ENCODE results near the gene DGKB. TPM values are rescaled to one million over a fixed set of nuclear protein-coding genes. Genes with fewer than 3 reads are reported as not detected.

DGKB gene
- polyA plus RNA-seq, 1 donor (not counting 4 experiments of a cell fraction or from before 2014, with no cell fraction given) = 0.01 TPM

DNA sequence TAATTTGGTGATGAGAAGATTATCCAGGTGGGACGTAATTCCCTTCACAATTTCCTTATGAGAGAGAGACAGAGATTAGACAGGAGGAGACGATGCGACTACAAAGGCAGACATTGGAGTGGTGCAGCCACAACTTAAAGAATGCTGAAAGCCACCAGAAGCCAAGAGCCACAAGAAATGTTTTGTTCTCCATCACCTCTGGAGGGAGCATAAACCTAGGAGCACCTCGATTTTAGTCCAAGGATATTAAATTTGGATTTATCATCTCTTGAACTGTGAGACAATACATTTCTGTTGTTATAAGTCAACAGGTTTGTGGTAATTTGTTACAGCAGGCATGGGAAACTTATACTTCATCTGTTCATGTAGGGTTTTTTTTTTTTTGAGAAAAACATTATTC, 418.9 kb downstream of the DGKB start:
- dilution Hi-C loops (cut with MboI; ENCODE audit: extremely low pct_ligation_motif_present, low sequenced_read_pairs) = no loop called here
- no peak for FAIRE-seq
- H3K4me1 ChIP-seq (ENCODE audit: control insufficient read depth, extremely low read depth, insufficient read depth, low read length) = no peaks in the 10 kb centered on the region

DNA sequence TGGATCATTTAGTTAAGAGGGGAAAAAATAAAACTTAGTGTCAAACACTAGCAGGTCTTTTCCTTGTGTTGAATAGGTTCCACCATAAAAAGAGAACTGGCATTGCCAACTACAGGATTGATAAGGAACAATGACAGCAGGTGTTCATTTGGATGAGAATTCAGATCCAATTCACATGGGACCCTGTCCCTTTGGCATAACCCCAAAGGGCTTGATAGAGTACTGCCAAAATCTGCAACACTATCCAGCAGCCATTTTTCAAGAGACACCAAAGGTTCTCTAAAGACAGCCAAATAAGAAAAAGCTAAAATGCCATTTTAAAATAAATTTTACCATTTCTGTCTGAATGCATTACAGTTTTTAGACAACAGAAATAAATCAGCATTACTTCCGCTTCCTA, 422.3 kb downstream of the DGKB start:
- FAIRE-seq = no peak
- dilution Hi-C loops (cut with MboI; ENCODE audit: extremely low pct_ligation_motif_present, low sequenced_read_pairs) = no loop called here
- H3K27me3 ChIP-seq (ENCODE audit: control insufficient read depth, extremely low read depth, insufficient read depth, low read length) = no peaks in the 10 kb centered on the region

More for the DNA sequence above, 418.9 kb downstream of the DGKB start:
- H3K36me3 ChIP-seq (ENCODE audit: control insufficient read depth in 2 of 2, extremely low read depth in 1 of 2, insufficient read depth in 2 of 2, low read length in 2 of 2) = no peaks in the 10 kb centered on the region
- H4K20me1 ChIP-seq (ENCODE audit: control insufficient read depth, extremely low read depth, insufficient read depth, low read length) = no peaks in the 10 kb centered on the region
- no peak overlapping the region for H3K4me3 ChIP-seq (ENCODE audit: control insufficient read depth in 2 of 3, extremely low read depth in 1 of 3, insufficient read depth in 2 of 3, low read depth in 1 of 3, low read length in 3 of 3)
- no peak overlapping the region for H3K9ac ChIP-seq (ENCODE audit: control insufficient read depth, extremely low read depth, insufficient read depth, low read length)
- no peaks in the 10 kb centered on the region for H3K79me2 ChIP-seq (ENCODE audit: control insufficient read depth, insufficient read depth, low read length)
- DNase-seq (ENCODE audit: low read depth, low spot score) = no peak
- no peaks in the 10 kb centered on the region for H3K9me1 ChIP-seq (ENCODE audit: control insufficient read depth, extremely low read depth, insufficient read depth, low read length)
- no peaks in the 10 kb centered on the region for H3K9me3 ChIP-seq (ENCODE audit: control insufficient read depth, low read depth, low read length)
- H3K27ac ChIP-seq (ENCODE audit: control insufficient read depth, insufficient read depth, low read length) = no peak overlapping the region
- no peaks in the 10 kb centered on the region for H3K27me3 ChIP-seq (ENCODE audit: control insufficient read depth, extremely low read depth, insufficient read depth, low read length)
- H3K4me2 ChIP-seq (ENCODE audit: control insufficient read depth, extremely low read depth, insufficient read depth, low read depth, low read length) = no peak overlapping the region
- TF ChIP-seq, protein P1, sequence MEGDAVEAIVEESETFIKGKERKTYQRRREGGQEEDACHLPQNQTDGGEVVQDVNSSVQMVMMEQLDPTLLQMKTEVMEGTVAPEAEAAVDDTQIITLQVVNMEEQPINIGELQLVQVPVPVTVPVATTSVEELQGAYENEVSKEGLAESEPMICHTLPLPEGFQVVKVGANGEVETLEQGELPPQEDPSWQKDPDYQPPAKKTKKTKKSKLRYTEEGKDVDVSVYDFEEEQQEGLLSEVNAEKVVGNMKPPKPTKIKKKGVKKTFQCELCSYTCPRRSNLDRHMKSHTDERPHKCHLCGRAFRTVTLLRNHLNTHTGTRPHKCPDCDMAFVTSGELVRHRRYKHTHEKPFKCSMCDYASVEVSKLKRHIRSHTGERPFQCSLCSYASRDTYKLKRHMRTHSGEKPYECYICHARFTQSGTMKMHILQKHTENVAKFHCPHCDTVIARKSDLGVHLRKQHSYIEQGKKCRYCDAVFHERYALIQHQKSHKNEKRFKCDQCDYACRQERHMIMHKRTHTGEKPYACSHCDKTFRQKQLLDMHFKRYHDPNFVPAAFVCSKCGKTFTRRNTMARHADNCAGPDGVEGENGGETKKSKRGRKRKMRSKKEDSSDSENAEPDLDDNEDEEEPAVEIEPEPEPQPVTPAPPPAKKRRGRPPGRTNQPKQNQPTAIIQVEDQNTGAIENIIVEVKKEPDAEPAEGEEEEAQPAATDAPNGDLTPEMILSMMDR (optimal IDR thresholded peaks at IDR 0.05 in 1 of 3, IDR thresholded peaks at IDR 0.05 in 1 of 3, conservative IDR thresholded peaks at IDR 0.05 in 1 of 3; ENCODE audit: extremely low read depth in 1 of 3, insufficient read depth in 2 of 3, low read length in 3 of 3) = no peak
- no peak for TF ChIP-seq EZH2 (IDR thresholded peaks at IDR 0.05; ENCODE audit: low read length)
- H2AFZ ChIP-seq (ENCODE audit: control insufficient read depth, low read length) = no peak overlapping the region

More for the DNA sequence above, 422.3 kb downstream of the DGKB start:
- no peak overlapping the region for H3K4me3 ChIP-seq (ENCODE audit: control insufficient read depth in 2 of 3, extremely low read depth in 1 of 3, insufficient read depth in 2 of 3, low read depth in 1 of 3, low read length in 3 of 3)
- no peaks in the 10 kb centered on the region for H3K9me3 ChIP-seq (ENCODE audit: control insufficient read depth, low read depth, low read length)
- TF ChIP-seq EZH2 (IDR thresholded peaks at IDR 0.05; ENCODE audit: low read length) = no peak
- TF ChIP-seq, protein P1 (optimal IDR thresholded peaks at IDR 0.05 in 1 of 3, IDR thresholded peaks at IDR 0.05 in 1 of 3, conservative IDR thresholded peaks at IDR 0.05 in 1 of 3; ENCODE audit: extremely low read depth in 1 of 3, insufficient read depth in 2 of 3, low read length in 3 of 3) = no peak
- no peak overlapping the region for H2AFZ ChIP-seq (ENCODE audit: control insufficient read depth, low read length)
- no peaks in the 10 kb centered on the region for H4K20me1 ChIP-seq (ENCODE audit: control insufficient read depth, extremely low read depth, insufficient read depth, low read length)
- H3K9ac ChIP-seq (ENCODE audit: control insufficient read depth, extremely low read depth, insufficient read depth, low read length) = no peak overlapping the region
- DNase-seq (ENCODE audit: low read depth, low spot score) = no peak
- H3K79me2 ChIP-seq (ENCODE audit: control insufficient read depth, insufficient read depth, low read length) = no peaks in the 10 kb centered on the region
- H3K27ac ChIP-seq (ENCODE audit: control insufficient read depth, insufficient read depth, low read length) = no peak overlapping the region
- no peaks in the 10 kb centered on the region for H3K9me1 ChIP-seq (ENCODE audit: control insufficient read depth, extremely low read depth, insufficient read depth, low read length)
- no peaks in the 10 kb centered on the region for H3K4me1 ChIP-seq (ENCODE audit: control insufficient read depth, extremely low read depth, insufficient read depth, low read length)
- no peak overlapping the region for H3K4me2 ChIP-seq (ENCODE audit: control insufficient read depth, extremely low read depth, insufficient read depth, low read depth, low read length)
- no peaks in the 10 kb centered on the region for H3K36me3 ChIP-seq (ENCODE audit: control insufficient read depth in 2 of 2, extremely low read depth in 1 of 2, insufficient read depth in 2 of 2, low read length in 2 of 2)

Data from keratinocyte (primary cell).